HG03571 (cell line): ENCODE measurements around the gene KRTAP4-3.
"Not testable (repeated sequence)": the region's sequence is repeated elsewhere in the genome, so short reads cannot be mapped to it uniquely, and the experiment has no call there.

Experiments used
- ATAC-seq: cut with Tn5 transposase; IDR thresholded peaks from one replicate; pipeline ENCODE4 v1.9.1; 2021; ENCODE audit not compliant: unreplicated experiment

Gene KRTAP4-3

GRCh38 chr17:41153856-41154255 is 14.2 kb downstream of the KRTAP4-3 start:
- ATAC-seq = no peak

- ATAC-seq = no peak
Measured at GRCh38 chr17:41151525-41151924, 16.5 kb downstream of the KRTAP4-3 start.

DNA sequence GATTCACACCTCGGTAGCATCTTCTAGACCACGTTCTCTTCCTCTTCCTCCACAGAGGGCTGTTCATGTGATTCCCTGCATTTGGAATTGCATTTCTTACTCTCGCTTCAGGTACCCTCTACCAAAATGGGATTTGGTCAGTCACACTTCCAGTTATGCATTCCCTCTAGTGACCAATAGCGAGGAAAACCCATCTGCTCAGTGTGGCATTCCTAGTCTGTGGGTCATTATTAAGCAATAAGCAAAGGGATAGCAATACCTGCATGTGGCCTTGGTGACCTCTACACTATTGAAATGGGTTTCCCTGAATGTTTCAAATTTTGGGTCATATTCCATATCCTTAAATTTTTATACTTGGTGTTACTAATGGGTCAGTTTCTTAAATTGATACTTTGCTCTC is 18.0 kb downstream of the KRTAP4-3 start:
- no peak for ATAC-seq

GRCh38 chr17:41149652-41149985 is 18.4 kb downstream of the KRTAP4-3 start, which contains the start of gene KRTAP4-5:
KRTAP4-5 (minus strand) TSS chr17:41149825; CDS start chr17:41149767, 58 bp downstream.
- no peak for ATAC-seq

DNA sequence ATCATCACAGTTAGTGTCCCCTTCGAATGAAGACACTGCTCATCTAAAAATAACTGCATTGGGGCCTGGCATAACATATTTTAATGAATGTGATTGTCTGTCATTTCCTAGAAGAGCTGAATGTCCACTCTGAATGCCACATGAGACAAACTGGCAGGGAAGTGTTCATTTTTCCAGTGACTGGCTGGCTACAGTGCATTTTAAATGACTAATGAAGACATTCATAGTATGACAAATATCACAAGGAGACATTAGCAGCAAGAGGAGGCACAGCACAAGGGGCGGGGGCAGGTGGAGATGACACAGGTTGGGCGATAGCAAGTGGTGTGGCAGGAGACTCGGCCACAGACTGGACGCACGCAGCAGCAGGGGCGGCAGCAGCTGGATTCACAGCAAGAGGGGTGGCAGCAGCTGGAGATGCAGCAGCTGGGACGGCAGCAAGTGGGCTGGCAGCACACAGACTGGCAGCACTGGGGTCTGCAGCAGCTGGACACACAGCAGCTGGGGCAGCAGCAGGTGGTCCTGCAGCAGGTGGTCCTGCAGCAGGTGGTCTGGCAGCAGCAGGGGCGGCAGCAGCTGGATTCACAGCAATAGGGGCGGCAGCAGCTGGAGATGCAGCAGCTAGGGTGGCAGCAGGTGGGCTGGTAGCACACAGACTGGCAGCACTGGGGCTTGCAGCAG is 18.9 kb downstream of the KRTAP4-3 start:
- ATAC-seq = not testable (repeated sequence)

DNA sequence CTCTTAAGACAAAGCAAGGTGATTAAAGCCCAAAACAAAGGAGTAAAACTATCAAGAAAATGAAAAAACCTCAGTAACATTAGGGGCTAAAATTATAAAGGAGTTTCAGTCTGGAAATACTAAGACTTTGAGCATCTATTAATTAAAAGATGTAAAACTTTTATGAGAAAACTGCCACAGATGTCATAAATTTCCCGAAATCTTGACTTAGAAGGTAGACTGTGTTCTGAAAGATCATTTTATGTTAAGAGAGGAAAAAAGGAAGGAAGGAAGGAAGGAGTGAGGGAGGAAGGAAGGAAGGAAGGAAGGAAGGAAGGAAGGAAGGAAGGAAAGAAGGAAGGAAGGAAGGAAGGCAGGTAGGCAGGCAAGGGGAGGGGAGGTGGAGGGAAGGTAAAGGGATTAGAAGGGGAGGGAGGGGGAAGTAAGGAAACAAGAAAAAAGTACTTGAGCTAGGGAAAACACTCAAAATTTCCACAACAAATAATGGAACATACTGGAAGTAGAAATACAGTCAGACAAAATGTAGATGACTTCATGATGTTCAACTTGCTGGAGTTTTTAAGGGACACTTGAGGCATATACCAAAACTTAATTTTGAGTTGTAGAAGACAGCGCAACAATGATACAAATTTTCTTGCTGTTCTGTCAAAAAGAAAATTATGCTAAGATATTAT is 20.4 kb downstream of the KRTAP4-3 start:
- no peak for ATAC-seq

- no peak for ATAC-seq
Measured at GRCh38 chr17:41145261-41145660, 22.8 kb downstream of the KRTAP4-3 start.

GRCh38 chr17:41144846-41145245 is 23.2 kb downstream of the KRTAP4-3 start:
- ATAC-seq = no peak

DNA sequence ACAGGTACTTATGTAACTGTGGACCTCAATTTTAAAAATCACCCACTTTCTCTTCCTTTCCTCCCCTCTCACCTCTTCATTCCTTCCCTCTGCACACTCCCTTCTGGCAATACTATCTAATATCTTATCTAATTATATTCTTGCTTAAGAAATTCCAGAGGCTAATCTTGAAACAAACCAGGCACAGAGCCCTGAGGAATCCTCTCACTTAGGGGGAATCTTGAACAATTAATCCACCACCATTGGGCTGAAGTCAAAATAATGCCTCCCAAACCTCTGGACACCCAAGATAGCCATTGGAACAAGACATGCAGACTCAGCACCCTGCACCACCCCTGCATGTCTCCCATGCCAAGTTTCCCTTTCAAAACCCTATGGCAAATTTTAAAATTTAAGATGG is 26.7 kb downstream of the KRTAP4-3 start:
- no peak for ATAC-seq

DNA sequence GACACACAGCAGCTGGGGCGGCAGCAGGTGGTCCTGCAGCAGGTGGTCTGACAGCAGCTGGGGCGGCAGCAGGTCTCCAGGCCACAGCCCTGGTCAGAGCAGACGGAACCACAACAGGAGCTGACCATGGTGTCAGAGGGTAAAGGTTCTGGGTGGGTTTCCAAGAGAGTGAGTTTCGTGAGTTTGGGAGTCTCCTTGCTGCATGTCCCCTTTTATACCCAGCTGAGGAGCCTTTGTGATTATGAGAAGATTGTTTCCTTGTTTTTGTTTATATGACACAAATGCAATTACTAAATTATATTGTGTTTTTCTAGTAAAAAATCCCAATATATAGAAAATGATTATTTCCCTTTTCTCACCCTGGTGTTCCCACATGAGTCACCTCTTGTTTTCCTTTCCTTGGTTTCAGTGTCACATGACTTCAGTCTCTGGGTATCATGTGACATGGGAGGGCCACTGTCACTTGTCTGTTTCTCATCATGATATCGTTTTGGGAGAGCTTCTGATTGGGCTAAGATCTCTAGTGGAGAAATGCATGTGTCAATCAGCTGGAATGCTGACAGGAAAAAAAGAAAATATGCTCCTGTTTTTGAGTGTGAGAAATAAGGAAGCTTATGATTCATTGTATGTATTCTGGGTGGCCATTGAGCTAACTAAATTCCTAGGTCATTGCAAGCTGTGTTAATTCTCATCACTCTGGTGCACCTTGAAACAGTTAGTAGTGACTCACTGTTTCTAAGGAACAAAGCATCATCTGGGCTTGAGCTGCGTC is 27.5 kb downstream of the KRTAP4-3 start, which contains the start of gene KRTAP4-6:
Gene KRTAP4-6, minus strand, starts transcription at position 185 of the 772 bp plus-strand sequence. Its CDS starts 57 bp downstream, at position 128.
- no peak for ATAC-seq

DNA sequence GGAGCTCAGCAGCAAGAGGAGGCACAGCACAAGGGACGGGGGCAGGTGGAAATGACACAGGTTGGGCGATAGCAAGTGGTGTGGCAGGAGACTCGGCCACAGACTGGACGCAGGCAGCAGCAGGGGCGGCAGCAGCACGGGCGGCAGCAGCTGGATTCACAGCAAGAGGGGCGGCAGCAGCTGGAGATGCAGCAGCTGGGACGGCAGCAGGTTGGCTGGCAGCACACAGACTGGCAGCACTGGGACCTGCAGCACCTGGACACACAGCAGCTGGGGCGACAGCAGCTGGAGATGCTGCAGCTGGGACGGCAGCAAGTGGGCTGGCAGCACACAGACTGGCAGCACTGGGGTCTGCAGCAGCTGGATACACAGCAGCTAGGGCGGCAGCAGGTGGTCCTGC is 28.2 kb downstream of the KRTAP4-3 start:
- ATAC-seq = not testable (repeated sequence)

- no peak for ATAC-seq
Measured at GRCh38 chr17:41133880-41134735, 33.9 kb downstream of the KRTAP4-3 start.

GRCh38 chr17:41131979-41132378 is 36.0 kb downstream of the KRTAP4-3 start:
- ATAC-seq = no peak

DNA sequence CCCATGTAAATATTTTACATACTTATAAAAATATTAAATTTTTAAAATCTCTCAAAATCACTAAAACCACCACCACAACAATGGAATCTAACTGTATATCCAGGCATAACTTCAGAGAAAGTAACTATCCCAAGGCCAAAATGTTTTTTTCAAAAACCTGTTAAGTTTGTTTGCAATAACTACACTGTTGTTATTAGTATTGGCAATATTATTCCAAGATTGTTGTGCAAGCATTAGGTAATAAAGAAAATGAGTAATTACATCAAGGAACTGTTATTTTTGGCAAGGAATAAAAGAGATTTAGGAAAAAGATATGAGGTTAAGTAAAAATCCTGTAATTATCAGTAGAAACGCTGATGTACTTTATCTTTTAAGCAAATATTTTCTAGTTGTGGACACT is 40.6 kb downstream of the KRTAP4-3 start:
- ATAC-seq = no peak

GRCh38 chr17:41126412-41126811 is 41.6 kb downstream of the KRTAP4-3 start:
- ATAC-seq = no peak

DNA sequence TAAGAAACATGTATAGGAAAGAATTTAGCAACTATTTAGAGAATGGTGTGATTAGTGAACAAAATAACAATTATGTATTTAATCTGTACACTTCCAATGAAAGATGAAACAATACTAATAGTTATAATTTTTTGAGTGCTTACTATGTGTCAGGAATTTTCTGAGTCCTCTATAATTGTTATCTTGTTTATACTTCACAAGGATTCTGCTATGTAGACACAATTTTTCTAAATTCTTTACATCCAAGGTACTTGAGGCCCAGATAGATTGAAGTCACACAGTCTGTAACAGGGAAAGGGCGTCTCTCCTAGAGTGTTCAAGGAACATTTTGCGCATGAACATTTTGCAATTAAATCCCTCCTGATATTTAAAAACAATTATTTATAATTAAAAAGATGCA is 43.0 kb downstream of the KRTAP4-3 start:
- no peak for ATAC-seq

DNA sequence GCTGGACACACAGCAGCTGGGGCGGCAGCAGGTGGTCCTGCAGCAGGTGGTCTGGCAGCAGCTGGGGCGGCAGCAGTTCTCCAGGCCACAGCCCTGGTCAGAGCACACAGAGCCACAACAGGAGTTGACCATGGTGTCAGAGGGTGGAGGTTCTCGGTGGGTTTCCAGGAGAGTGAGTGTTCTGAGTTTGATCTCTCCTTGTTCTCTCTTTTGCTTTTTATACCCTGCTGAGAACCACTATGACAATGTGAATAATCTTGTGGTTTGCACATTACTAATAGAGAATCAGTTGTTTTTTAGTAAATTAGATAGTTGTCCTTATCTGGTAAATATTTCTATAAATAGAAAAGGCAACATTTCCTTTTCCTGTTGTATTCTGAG is 44.0 kb downstream of the KRTAP4-3 start, which contains the start of gene KRTAP4-12:
Gene KRTAP4-12, minus strand, starts transcription at position 192 of the 381 bp plus-strand sequence. Its CDS starts 60 bp downstream, at position 132.
- not testable (repeated sequence) for ATAC-seq

GRCh38 chr17:41123292-41123990 is 44.6 kb downstream of the KRTAP4-3 start:
- ATAC-seq = not testable (repeated sequence)

DNA sequence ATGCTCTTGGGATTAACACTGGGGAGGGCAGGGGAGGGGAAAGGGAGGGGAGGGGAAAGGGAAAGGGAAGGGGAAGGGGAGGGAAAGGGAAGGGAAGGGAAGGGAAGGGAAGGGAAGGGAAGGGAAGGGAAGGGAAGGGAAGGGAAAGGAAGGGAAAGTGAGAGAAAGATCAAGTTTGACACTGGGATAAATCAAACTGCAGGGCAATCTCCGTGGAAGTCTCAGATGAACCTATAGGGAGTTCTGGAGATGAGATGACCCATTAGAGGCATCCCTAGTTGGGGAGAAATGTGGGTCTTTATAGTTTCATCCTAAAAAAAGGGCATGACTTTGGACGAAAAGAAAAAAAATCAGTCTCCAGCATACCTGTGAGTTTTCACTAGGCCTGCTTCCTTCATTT is 46.3 kb downstream of the KRTAP4-3 start:
- no peak for ATAC-seq
